Thyroid gland (tissue), 4 donors: Measurements from ENCODE around the gene PDE11A.

Experiments used
- POLR2A ChIP-seq, 2 donors: fragments of 450-650 bp; IDR thresholded peaks; one replicate each; pipeline ENCODE4 v1.6.1; 2017; ENCODE audit warnings: antibody characterized with exemption in 2 of 2, mild to moderate bottlenecking in 2 of 2, moderate library complexity in 1 of 2
- TF ChIP-seq, protein P1 (sequence below), 6 experiments: fragments of 200-600 bp in 3 of 6; fragments of 450-650 bp in 3 of 6; sonication (generic) in 3 of 6; IDR thresholded peaks; one replicate each; pipeline ENCODE4 v1.5.1; 2016 to 2019; ENCODE audit warnings: antibody characterized with exemption in 6 of 6, mild to moderate bottlenecking in 2 of 6, inconsistent platforms in 1 of 6, moderate library complexity in 1 of 6

DNA sequence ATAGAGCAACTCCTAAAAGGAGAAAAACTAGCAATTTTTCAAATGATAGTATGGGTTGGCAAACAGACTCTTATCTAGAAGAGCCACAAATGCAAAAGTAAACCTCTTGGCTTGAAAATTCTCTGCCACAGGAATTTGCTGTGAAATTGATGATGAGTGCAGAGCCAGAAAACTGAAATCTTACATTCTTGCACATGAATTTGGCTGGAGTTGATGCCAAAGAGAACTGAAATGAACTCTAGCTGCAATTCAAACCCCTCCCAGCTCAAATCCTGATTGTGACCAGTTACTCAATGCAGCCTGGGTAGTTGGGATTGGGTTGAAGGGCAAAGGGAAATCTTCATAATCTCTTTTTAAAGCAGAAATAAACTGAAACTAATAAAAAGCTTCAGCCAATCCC is 266.6 kb downstream of the PDE11A start:
- TF ChIP-seq, protein P1, sequence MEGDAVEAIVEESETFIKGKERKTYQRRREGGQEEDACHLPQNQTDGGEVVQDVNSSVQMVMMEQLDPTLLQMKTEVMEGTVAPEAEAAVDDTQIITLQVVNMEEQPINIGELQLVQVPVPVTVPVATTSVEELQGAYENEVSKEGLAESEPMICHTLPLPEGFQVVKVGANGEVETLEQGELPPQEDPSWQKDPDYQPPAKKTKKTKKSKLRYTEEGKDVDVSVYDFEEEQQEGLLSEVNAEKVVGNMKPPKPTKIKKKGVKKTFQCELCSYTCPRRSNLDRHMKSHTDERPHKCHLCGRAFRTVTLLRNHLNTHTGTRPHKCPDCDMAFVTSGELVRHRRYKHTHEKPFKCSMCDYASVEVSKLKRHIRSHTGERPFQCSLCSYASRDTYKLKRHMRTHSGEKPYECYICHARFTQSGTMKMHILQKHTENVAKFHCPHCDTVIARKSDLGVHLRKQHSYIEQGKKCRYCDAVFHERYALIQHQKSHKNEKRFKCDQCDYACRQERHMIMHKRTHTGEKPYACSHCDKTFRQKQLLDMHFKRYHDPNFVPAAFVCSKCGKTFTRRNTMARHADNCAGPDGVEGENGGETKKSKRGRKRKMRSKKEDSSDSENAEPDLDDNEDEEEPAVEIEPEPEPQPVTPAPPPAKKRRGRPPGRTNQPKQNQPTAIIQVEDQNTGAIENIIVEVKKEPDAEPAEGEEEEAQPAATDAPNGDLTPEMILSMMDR (IDR thresholded peaks at IDR 0.05), result no peak
- TF ChIP-seq POLR2A (IDR thresholded peaks at IDR 0.05), result no peak
